Mucosa of descending colon (tissue), 3 donors: Measurements from ENCODE around the gene SNX9. TPM values are rescaled to one million over a fixed set of nuclear protein-coding genes. Genes with fewer than 3 reads are reported as not detected.

ENCODE experiments used
- ATAC-seq: fragments of 200-7000 bp; cut with Tn5 transposase; one replicate; pipeline ENCODE4 v1.9.1; 2020; ENCODE audit warnings: mild to moderate bottlenecking, moderate library complexity
- DNase-seq, 3 donors: peaks; one replicate each; pipeline ENCODE4 v3.0.0-alpha.2; 2020
- H3K36me3 ChIP-seq: fragments of 200-600 bp; one replicate; pipeline ENCODE4 v1.8.0; 2021; ENCODE audit warnings: low read depth, mild to moderate bottlenecking
- H3K4me1 ChIP-seq: fragments of 200-600 bp; one replicate; pipeline ENCODE4 v1.8.0; 2021; ENCODE audit warnings: low read depth, mild to moderate bottlenecking
- H3K4me3 ChIP-seq: fragments of 200-600 bp; one replicate; pipeline ENCODE4 v1.8.0; 2021; ENCODE audit warnings: mild to moderate bottlenecking
- H3K9me3 ChIP-seq: fragments of 200-600 bp; one replicate; pipeline ENCODE4 v1.8.0; 2021; ENCODE audit warnings: mild to moderate bottlenecking
- intact Hi-C, 2 donors: fragments of 100-400 bp; cut with DNase I in 1 of 2; cut with micrococcal nuclease in 1 of 2; formaldehyde crosslinking; loops; one replicate each; pipeline versions ENCODE4 v1.11.0 to v1.11.1; 2022; cut with DNase I, micrococcal nuclease
- total RNA-seq, 3 donors: library from RNA; stranded (reverse); fragmentation: NEBNext Ultra II Directional in 2 of 3; extraction: Animal tissue kit (Norgen Biotek cat#: 25700) in 2 of 3; gene quantifications; one replicate each; pipeline versions ENCODE4 v1.2.1 to v1.2.4, GENCODE V29; 2021 to 2023
- TF ChIP-seq, protein P1 (sequence below): fragments of 200-600 bp; IDR thresholded peaks from one replicate; pipeline ENCODE4 v1.8.0; 2022; ENCODE audit warnings: antibody characterized with exemption, mild to moderate bottlenecking
- donor health status: DM: no; HTN: no; CAD: no; lungs with moderate emphysema.
- donor health status: DM: no; HTN: no; CAD: no.
- donor health status: DM: no; HTN: yes; CAD: no.

The SNX9 gene
- total RNA-seq, 3 donors from 2014 or later, result 55.0 to 69.6 (median 68.0) TPM

GRCh38 chr6:157845493-157846259, 22.6 kb downstream of the SNX9 start:
- TF ChIP-seq, protein P1, sequence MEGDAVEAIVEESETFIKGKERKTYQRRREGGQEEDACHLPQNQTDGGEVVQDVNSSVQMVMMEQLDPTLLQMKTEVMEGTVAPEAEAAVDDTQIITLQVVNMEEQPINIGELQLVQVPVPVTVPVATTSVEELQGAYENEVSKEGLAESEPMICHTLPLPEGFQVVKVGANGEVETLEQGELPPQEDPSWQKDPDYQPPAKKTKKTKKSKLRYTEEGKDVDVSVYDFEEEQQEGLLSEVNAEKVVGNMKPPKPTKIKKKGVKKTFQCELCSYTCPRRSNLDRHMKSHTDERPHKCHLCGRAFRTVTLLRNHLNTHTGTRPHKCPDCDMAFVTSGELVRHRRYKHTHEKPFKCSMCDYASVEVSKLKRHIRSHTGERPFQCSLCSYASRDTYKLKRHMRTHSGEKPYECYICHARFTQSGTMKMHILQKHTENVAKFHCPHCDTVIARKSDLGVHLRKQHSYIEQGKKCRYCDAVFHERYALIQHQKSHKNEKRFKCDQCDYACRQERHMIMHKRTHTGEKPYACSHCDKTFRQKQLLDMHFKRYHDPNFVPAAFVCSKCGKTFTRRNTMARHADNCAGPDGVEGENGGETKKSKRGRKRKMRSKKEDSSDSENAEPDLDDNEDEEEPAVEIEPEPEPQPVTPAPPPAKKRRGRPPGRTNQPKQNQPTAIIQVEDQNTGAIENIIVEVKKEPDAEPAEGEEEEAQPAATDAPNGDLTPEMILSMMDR, result no peak
- ATAC-seq (no peak), DNase-seq (no peak)
- Histone ChIP-seq H3K4me1 (peaks cover 17% of the 10 kb centered on the region), H3K36me3 (no peaks in the 10 kb centered on the region), H3K4me3 (no peak overlapping the region), H3K9me3 (no peaks in the 10 kb centered on the region)
- intact Hi-C loops, result no loop called here

- ATAC-seq (no peak), DNase-seq (no peak)
- Histone ChIP-seq H3K36me3 (no peaks in the 10 kb centered on the region), H3K9me3 (peaks cover 5% of the 10 kb centered on the region), H3K4me3 (no peak overlapping the region), H3K4me1 (peaks cover 13% of the 10 kb centered on the region)
- TF ChIP-seq, protein P1, result no peak
- intact Hi-C loops, result no loop called here
Observed at GRCh38 chr6:157847846-157848245, 24.8 kb downstream of the SNX9 start.

GRCh38 chr6:157848693-157849092, 25.6 kb downstream of the SNX9 start:
- no peak overlapping the region for H3K4me3 ChIP-seq
- intact Hi-C loops, result no loop called here
- TF ChIP-seq, protein P1, result no peak
- peaks cover 21% of the 10 kb centered on the region for H3K4me1 ChIP-seq
- H3K9me3 ChIP-seq, result peaks cover 12% of the 10 kb centered on the region
- H3K36me3 ChIP-seq, result no peaks in the 10 kb centered on the region
- no peak for DNase-seq
- ATAC-seq, result peak; percentile 39

- Histone ChIP-seq H3K9me3 (peaks cover 12% of the 10 kb centered on the region), H3K4me1 (peaks cover 28% of the 10 kb centered on the region), H3K36me3 (no peaks in the 10 kb centered on the region), H3K4me3 (no peak overlapping the region)
- TF ChIP-seq, protein P1, result no peak
- DNase-seq, result no peak
- intact Hi-C loops, result no loop called here
- peak; percentile 18 for ATAC-seq
Observed at GRCh38 chr6:157849288-157850017, 26.4 kb downstream of the SNX9 start.

- peaks cover 31% of the 10 kb centered on the region for H3K4me1 ChIP-seq
- no peak for ATAC-seq
- H3K4me3 ChIP-seq, result no peak overlapping the region
- no peak for DNase-seq
- H3K36me3 ChIP-seq, result no peaks in the 10 kb centered on the region
- H3K9me3 ChIP-seq, result peaks cover 12% of the 10 kb centered on the region
- TF ChIP-seq, protein P1, result no peak
- intact Hi-C loops, result no loop called here
Observed at GRCh38 chr6:157850030-157850429, 27.0 kb downstream of the SNX9 start.
